GDM1 (cell line): ENCODE results near the gene DMPK.
A peak's percentile ranks its signal among the peaks of the same experiment; 100 is the strongest.
"Not testable (repeated sequence)": the region's sequence is repeated elsewhere in the genome, so short reads cannot be mapped to it uniquely, and the experiment has no call there.

Experiments used
- DNase-seq: peaks from one replicate; lab custom pipeline; 2025; lab: John Stamatoyannopoulos, UW

Gene DMPK

GRCh38 chr19:45814851-45815480 lies 32.7 kb upstream of the DMPK start, which contains the start of gene RSPH6A:
Gene RSPH6A (minus strand): TSS chr19:45815308. CDS start chr19:45815176, 132 bp downstream.
- no peak for DNase-seq

GRCh38 chr19:45814166-45814780 lies 32.0 kb upstream of the DMPK start:
- no peak for DNase-seq

- no peak for DNase-seq
These were observed 30.0 kb upstream of the DMPK start for GRCh38 chr19:45812297-45812696.

GRCh38 chr19:45809643-45810159 lies 27.4 kb upstream of the DMPK start:
- DNase-seq: peak; percentile 54

- DNase-seq: no peak
These were observed 23.4 kb upstream of the DMPK start for GRCh38 chr19:45805719-45806118.

GRCh38 chr19:45804959-45805230 lies 22.6 kb upstream of the DMPK start:
- no peak for DNase-seq

GRCh38 chr19:45804140-45804958 lies 22.1 kb upstream of the DMPK start:
- DNase-seq: no peak

GRCh38 chr19:45801603-45802175 lies 19.4 kb upstream of the DMPK start:
- DNase-seq: no peak

- no peak for DNase-seq
These were observed 17.8 kb upstream of the DMPK start for GRCh38 chr19:45800070-45800553.

- not testable (repeated sequence) for DNase-seq
These were observed 17.3 kb upstream of the DMPK start for GRCh38 chr19:45799541-45799940.

- peak; percentile 13 for DNase-seq
These were observed 16.8 kb upstream of the DMPK start for GRCh38 chr19:45798995-45799517.

- no peak for DNase-seq
These were observed 12.3 kb upstream of the DMPK start for GRCh38 chr19:45794627-45795026.

- no peak for DNase-seq
These were observed 11.6 kb upstream of the DMPK start for GRCh38 chr19:45793876-45794275.

- no peak for DNase-seq
These were observed 10.9 kb upstream of the DMPK start for GRCh38 chr19:45793178-45793564.

GRCh38 chr19:45792470-45793177 lies 10.3 kb upstream of the DMPK start, which contains the start of gene DMWD:
Gene DMWD (minus strand): TSS chr19:45792845. CDS start chr19:45792756, 89 bp downstream.
- peak; percentile 96 for DNase-seq

- DNase-seq: no peak
These were observed 9.6 kb upstream of the DMPK start for GRCh38 chr19:45791744-45792469.

GRCh38 chr19:45790942-45791341 lies 8.7 kb upstream of the DMPK start:
- DNase-seq: peak; percentile 72

- DNase-seq: no peak
These were observed 6.9 kb upstream of the DMPK start for GRCh38 chr19:45789035-45789786.

- DNase-seq: no peak
These were observed 4.2 kb upstream of the DMPK start for GRCh38 chr19:45786533-45786894.
